GM12878 (cell line): ENCODE data around the gene RASGEF1B. TPM values are rescaled to one million over a fixed set of nuclear protein-coding genes. Genes with fewer than 3 reads are reported as not detected.
"Not testable (repeated sequence)": the region's sequence is repeated elsewhere in the genome, so short reads cannot be mapped to it uniquely, and the experiment has no call there.

Source experiments
- ATAC-seq: fragments of 200-7000 bp; cut with Tn5 transposase; 3 replicates; pipeline ENCODE4 v1.9.1; 2020; ENCODE audit warnings: mild to moderate bottlenecking, moderate library complexity
- BruUV-seq: library from RNA; stranded (reverse); fragments of 400-500 nt; replicated peaks from 2 replicates; lab custom pipeline; 2021; lab: Mats Ljungman, UMichigan
- CTCF ChIA-PET: fragments of 300-600 bp; sonication (Branson Sonifier 250); formaldehyde crosslinking; extraction: SDS; loops from one replicate; lab custom pipeline; 2021; ENCODE audit warnings: inconsistent platforms; lab: Yijun Ruan, JAX
- POLR2A ChIA-PET: fragments of 350-600 bp; formaldehyde crosslinking; extraction: SDS; loops from one replicate; lab custom pipeline; 2021; ENCODE audit warnings: inconsistent platforms; lab: Charles Lee
- RAD21 ChIA-PET: fragments of 300-600 bp; sonication (Branson Sonifier 250); formaldehyde crosslinking; loops from one replicate; lab custom pipeline; 2023; ENCODE audit warnings: antibody characterized with exemption; ENCODE audit not compliant: unreplicated experiment; lab: Charles Lee
- SMC1A ChIA-PET: fragments of 300-600 bp; sonication (Branson Sonifier 250); formaldehyde crosslinking; loops from one replicate; lab custom pipeline; 2023; ENCODE audit not compliant: unreplicated experiment, uncharacterized antibody; lab: Charles Lee
- DNase-seq: peaks from one replicate; pipeline ENCODE4 v3.0.0-alpha.2; 2011; ENCODE audit warnings: low read depth, low spot score
- FAIRE-seq: peaks from 3 replicates; lab custom pipeline; 2011; peaks lifted over from hg19 to GRCh38; lab: Jason Lieb, UNC
- H2AFZ ChIP-seq: 2 replicates; pipeline ENCODE4 v1.6.0; 2011; ENCODE audit warnings: low read depth, low read length, control low read depth; ENCODE audit not compliant: control insufficient read depth
- H3K27ac ChIP-seq: 2 replicates; pipeline ENCODE4 v1.5.1; 2011; ENCODE audit warnings: control low read depth; ENCODE audit not compliant: control insufficient read depth, insufficient read depth
- H3K27me3 ChIP-seq, 2 experiments: replicated peaks in 1 of 2; 2 replicates each; pipeline versions ENCODE4 v1.6.0 to v1.6.1; 2011; ENCODE audit warnings: low read length in 1 of 2; ENCODE audit not compliant: control insufficient read depth in 2 of 2, insufficient read depth in 2 of 2
- H3K36me3 ChIP-seq, 2 experiments: 2 replicates each; pipeline ENCODE4 v1.5.1; 2011; ENCODE audit warnings: low read length in 1 of 2; ENCODE audit not compliant: control insufficient read depth in 2 of 2, insufficient read depth in 2 of 2
- H3K4me1 ChIP-seq: 2 replicates; pipeline ENCODE4 v1.6.1; 2011; ENCODE audit warnings: mild to moderate bottlenecking, low read length, moderate library complexity, mixed read lengths; ENCODE audit not compliant: control insufficient read depth, insufficient read depth
- H3K4me2 ChIP-seq: 2 replicates; pipeline ENCODE4 v1.6.0; 2011; ENCODE audit warnings: control low read depth; ENCODE audit not compliant: control insufficient read depth, insufficient read depth
- H3K4me3 ChIP-seq: fragments of 200-600 bp; sonication (generic); 2 replicates; pipeline ENCODE4 v1.5.1; 2016
- H3K79me2 ChIP-seq: 2 replicates; pipeline ENCODE4 v1.6.0; 2011; ENCODE audit warnings: low read length; ENCODE audit not compliant: control insufficient read depth, insufficient read depth
- H3K9ac ChIP-seq: 2 replicates; pipeline ENCODE4 v1.8.0; 2011; ENCODE audit warnings: low read length, control low read depth, mixed read lengths; ENCODE audit not compliant: control insufficient read depth, insufficient read depth
- H3K9me3 ChIP-seq: replicated peaks from 3 replicates; pipeline ENCODE4 v1.5.1; 2011; ENCODE audit warnings: mild to moderate bottlenecking, low read length; ENCODE audit not compliant: control insufficient read depth, insufficient read depth
- H4K20me1 ChIP-seq: 2 replicates; pipeline ENCODE4 v1.6.0; 2011; ENCODE audit not compliant: control insufficient read depth, insufficient read depth
- CHD1 ChIP-seq: IDR thresholded peaks from 2 replicates; pipeline ENCODE4 v1.6.1; 2012; ENCODE audit warnings: low read depth, low read length, improper control_type of control experiment
- JUNB ChIP-seq: IDR thresholded peaks from 2 replicates; pipeline ENCODE4 v1.6.1; 2016; ENCODE audit warnings: antibody characterized with exemption, mild to moderate bottlenecking
- POU2F2 ChIP-seq: IDR thresholded peaks from 3 replicates; pipeline ENCODE4 v1.6.1; 2011; ENCODE audit warnings: low read depth, mild to moderate bottlenecking, low read length, borderline replicate concordance
- RB1 ChIP-seq: fragments of 450-650 bp; formaldehyde crosslinking; IDR thresholded peaks from 2 replicates; pipeline ENCODE4 v1.6.1; 2017; ENCODE audit warnings: mild to moderate bottlenecking, borderline replicate concordance
- SMC3 ChIP-seq: IDR thresholded peaks from 2 replicates; pipeline ENCODE4 v1.6.1; 2011; ENCODE audit warnings: low read length, improper control_type of control experiment, borderline replicate concordance
- TCF3 ChIP-seq: IDR thresholded peaks from 2 replicates; pipeline ENCODE4 v1.6.1; 2012; ENCODE audit warnings: low read depth, mild to moderate bottlenecking, low read length, borderline replicate concordance; ENCODE audit not compliant: insufficient read depth
- ZBTB40 ChIP-seq: fragments of 450-650 bp; IDR thresholded peaks from 2 replicates; pipeline ENCODE4 v1.6.1; 2016; ENCODE audit warnings: mild to moderate bottlenecking, moderate library complexity, borderline replicate concordance
- ZNF592 ChIP-seq: fragments of 450-650 bp; IDR thresholded peaks from 2 replicates; pipeline ENCODE4 v1.6.1; 2017; ENCODE audit warnings: mild to moderate bottlenecking, moderate library complexity
- WGBS: methylation state at CpG from one replicate; pipeline ENCODE4 v1.1.6; 2016; ENCODE audit warnings: low lambda C conversion rate; ENCODE audit not compliant: insufficient replicate concordance, insufficient coverage; ENCODE audit errors: missing lambda C conversion rate; 5-methylcytosine and 5-hydroxymethylcytosine counted together
- in situ Hi-C: fragments of 300-500 bp; cut with MboI; formaldehyde crosslinking; loops from 9 replicates; pipeline ENCODE4 v1.14.3; 2018; ENCODE audit warnings: mixed read lengths
- intact Hi-C: fragments of 100-400 bp; cut with micrococcal nuclease; formaldehyde crosslinking; loops from one replicate; pipeline ENCODE4 v1.14.2; 2022; ENCODE audit not compliant: unreplicated experiment
- polyA plus RNA-seq, 11 experiments: library from polyadenylated mRNA; depleted of rRNA in 4 of 11; unstranded in 6 of 11; stranded (reverse) in 5 of 11; fragments of >200 nt; fragmentation: Nextera tagmentation in 4 of 11; fragmentation: Illumina TruSeq in 1 of 11; extraction: Ambion mirVana in 4 of 11; extraction: Trizol in 1 of 11; gene quantifications; 1 replicate in 1 of 11; 2 replicates in 10 of 11; pipeline versions ENCODE4 v1.2.1 to v1.2.3, GENCODE V29; 2011 to 2016; ENCODE audit warnings: inconsistent platforms in 2 of 11, missing spikeins in 2 of 11, low read depth in 1 of 11
- total RNA-seq, 4 experiments: library from RNA; depleted of rRNA in 3 of 4; stranded (reverse); fragments of >200 nt in 3 of 4; fragmentation: Illumina TruSeq in 1 of 4; extraction: Trizol in 1 of 4; gene quantifications; 2 replicates each; pipeline versions ENCODE4 v1.2.1 to v1.2.3, GENCODE V29; 2013 to 2021

Gene RASGEF1B
- total and polyA plus RNA-seq, 10 of the 15 experiments (the other 5 are each of a cell fraction or from before 2014, with no cell fraction given), result 0.03 to 0.24 (median 0.10) TPM; not detected in 2

- FAIRE-seq (no peak), DNase-seq (no peak), ATAC-seq (no peak)
- Histone ChIP-seq H3K36me3 (no peaks in the 10 kb centered on the region), H3K4me3 (no peak overlapping the region), H4K20me1 (no peaks in the 10 kb centered on the region), H3K9me3 (no peaks in the 10 kb centered on the region), H3K79me2 (no peaks in the 10 kb centered on the region), H3K4me1 (no peaks in the 10 kb centered on the region), H3K27me3 (no peaks in the 10 kb centered on the region; a peak in 2 of 4 replicates), H2AFZ (no peak overlapping the region), H3K4me2 (no peak overlapping the region), H3K27ac (no peak overlapping the region), H3K9ac (no peak overlapping the region)
- 28% methylated on average over 3 of the region's 3 CpGs for WGBS
- POLR2A ChIA-PET, result no interaction called here
- BruUV-seq, result no TSS peak
- SMC1A ChIA-PET, result interaction anchor here (1.0 kb wide), 1 partner anchor 14 kb away, joined by 3 read pairs; no protein-coding TSS in a partner anchor
- TF ChIP-seq SMC3, result no peak
- TF ChIP-seq POU2F2, result no peak
- TF ChIP-seq JUNB, result no peak
- TF ChIP-seq TCF3, result no peak
- no peak for TF ChIP-seq RB1
- no peak for TF ChIP-seq CHD1
- TF ChIP-seq ZNF592, result no peak
- no peak for TF ChIP-seq ZBTB40
- CTCF ChIA-PET, result no interaction called here
- RAD21 ChIA-PET, result no interaction called here
- intact Hi-C loops (no loop called here), in situ Hi-C loops (no loop called here)
Observed at GRCh38 chr4:81481151-81481550, 9.4 kb upstream of the RASGEF1B start.

- POLR2A ChIA-PET, H3K9ac ChIP-seq, FAIRE-seq, H3K9me3 ChIP-seq, ATAC-seq, H3K4me2 ChIP-seq, BruUV-seq, H4K20me1 ChIP-seq, H2AFZ ChIP-seq, DNase-seq, H3K79me2 ChIP-seq, H3K4me3 ChIP-seq, RAD21 ChIA-PET, H3K36me3 ChIP-seq, intact Hi-C loops, H3K27ac ChIP-seq, H3K27me3 ChIP-seq, in situ Hi-C loops, H3K4me1 ChIP-seq: not testable (repeated sequence)
- ChIA-PET CTCF (interaction anchor here (0.9 kb wide), 1 partner anchor 12 kb away, joined by 3 read pairs; no protein-coding TSS in a partner anchor), SMC1A (interaction anchor here (0.8 kb wide), 1 partner anchor 12 kb away, joined by 3 read pairs; no protein-coding TSS in a partner anchor)
- WGBS, result 63% methylated on average over 2 of the region's 2 CpGs
Observed at GRCh38 chr4:81479573-81479972, 7.9 kb upstream of the RASGEF1B start.
